Loucy (cell line): ENCODE measurements around the gene AKR1B15.
"Not testable (repeated sequence)": the region's sequence is repeated elsewhere in the genome, so short reads cannot be mapped to it uniquely, and the experiment has no call there.

ENCODE experiments used
- H2AFZ ChIP-seq: fragments of 200-600 bp; sonication (generic); 2 replicates; pipeline ENCODE4 v1.6.0; 2016; ENCODE audit warnings: antibody characterized with exemption, mild to moderate bottlenecking, low read length, moderate library complexity
- H3F3A ChIP-seq: fragments of 200-600 bp; 2 replicates; pipeline ENCODE4 v1.6.0; 2016; ENCODE audit warnings: antibody characterized with exemption, low read depth, mild to moderate bottlenecking
- H3K27me3 ChIP-seq: fragments of 200-600 bp; sonication (generic); 2 replicates; pipeline ENCODE4 v1.6.1; 2014; ENCODE audit warnings: low read length, mild to moderate bottlenecking; ENCODE audit not compliant: insufficient read depth, poor library complexity, severe bottlenecking
- H3K36me3 ChIP-seq: fragments of 200-600 bp; sonication (generic); 2 replicates; pipeline ENCODE4 v1.6.1; 2016; ENCODE audit warnings: low read length; ENCODE audit not compliant: insufficient read depth
- H3K4me1 ChIP-seq: fragments of 200-600 bp; sonication (generic); 2 replicates; pipeline ENCODE4 v1.5.1; 2014; ENCODE audit warnings: low read length, mild to moderate bottlenecking; ENCODE audit not compliant: insufficient read depth, poor library complexity, severe bottlenecking
- H3K4me2 ChIP-seq: fragments of 200-600 bp; sonication (generic); 2 replicates; pipeline ENCODE4 v1.6.0; 2014; ENCODE audit warnings: antibody characterized with exemption, low read length, low read depth, mild to moderate bottlenecking; ENCODE audit not compliant: poor library complexity, severe bottlenecking
- H3K4me3 ChIP-seq: fragments of 200-600 bp; sonication (generic); 2 replicates; pipeline ENCODE4 v1.5.1; 2014; ENCODE audit warnings: low read length, mild to moderate bottlenecking, mixed read lengths; ENCODE audit not compliant: poor library complexity, severe bottlenecking
- H3K79me2 ChIP-seq: fragments of 200-600 bp; sonication (generic); 2 replicates; pipeline ENCODE4 v1.6.1; 2014; ENCODE audit warnings: low read length; ENCODE audit not compliant: insufficient read depth
- H3K9ac ChIP-seq: fragments of 200-600 bp; sonication (generic); 2 replicates; pipeline ENCODE4 v1.6.0; 2014; ENCODE audit warnings: mild to moderate bottlenecking, low read depth, low read length, moderate library complexity; ENCODE audit not compliant: poor library complexity, severe bottlenecking
- H3K9me2 ChIP-seq: fragments of 200-600 bp; sonication (generic); replicated peaks from 2 replicates; pipeline ENCODE4 v1.6.1; 2016; ENCODE audit warnings: low read depth, low read length, mixed read lengths
- H3K9me3 ChIP-seq: fragments of 200-600 bp; sonication (generic); 2 replicates; pipeline ENCODE4 v1.6.1; 2014; ENCODE audit warnings: mild to moderate bottlenecking, antibody characterized with exemption, low read length, low read depth; ENCODE audit not compliant: insufficient read depth
- H4K20me1 ChIP-seq: fragments of 200-600 bp; sonication (generic); 2 replicates; pipeline ENCODE4 v1.6.0; 2014; ENCODE audit warnings: antibody characterized with exemption, low read length, mild to moderate bottlenecking; ENCODE audit not compliant: insufficient read depth, poor library complexity, severe bottlenecking
- CTCF ChIP-seq: fragments of 200-600 bp; sonication (generic); conservative IDR thresholded peaks from 2 replicates; pipeline ENCODE4 v1.5.1; 2014; ENCODE audit warnings: mild to moderate bottlenecking, antibody characterized with exemption, low read length
- EZH2phosphoT487 ChIP-seq: fragments of 200-600 bp; IDR thresholded peaks from 2 replicates; pipeline ENCODE4 v1.6.1; 2018; ENCODE audit warnings: antibody characterized with exemption, mild to moderate bottlenecking, moderate library complexity, borderline replicate concordance

The AKR1B15 gene

GRCh38 chr7:134565643-134566136, 16.8 kb downstream of the AKR1B15 start:
- H3K4me3 ChIP-seq = no peak overlapping the region
- H2AFZ ChIP-seq = no peak overlapping the region
- H3K9ac ChIP-seq = no peak overlapping the region
- H3K36me3 ChIP-seq = no peaks in the 10 kb centered on the region
- H3K4me2 ChIP-seq = no peak overlapping the region
- no peaks in the 10 kb centered on the region for H3K4me1 ChIP-seq
- no peaks in the 10 kb centered on the region for H3K9me2 ChIP-seq
- no peaks in the 10 kb centered on the region for H3K27me3 ChIP-seq
- 0 out of 2 replicates have a peak, but pooled peaks cover 2% of the 10 kb centered on the region for H3K9me3 ChIP-seq
- no peak for TF ChIP-seq EZH2phosphoT487
- no peak for TF ChIP-seq CTCF
- H3F3A ChIP-seq = no peaks in the 10 kb centered on the region
- no peaks in the 10 kb centered on the region for H3K79me2 ChIP-seq
- no peaks in the 10 kb centered on the region for H4K20me1 ChIP-seq

- Histone ChIP-seq H2AFZ (no peak overlapping the region), H3K9me3 (0 out of 2 replicates have a peak, but pooled peaks cover 2% of the 10 kb centered on the region), H3K4me1 (no peaks in the 10 kb centered on the region), H3F3A (no peaks in the 10 kb centered on the region), H3K4me2 (no peak overlapping the region), H3K9ac (no peak overlapping the region), H3K4me3 (no peak overlapping the region), H3K36me3 (no peaks in the 10 kb centered on the region), H4K20me1 (no peaks in the 10 kb centered on the region), H3K9me2 (no peaks in the 10 kb centered on the region), H3K79me2 (no peaks in the 10 kb centered on the region), H3K27me3 (no peaks in the 10 kb centered on the region)
- TF ChIP-seq CTCF = no peak
- no peak for TF ChIP-seq EZH2phosphoT487
Measured at GRCh38 chr7:134567368-134567767, 18.5 kb downstream of the AKR1B15 start.

- H3K4me2 ChIP-seq, H3K4me3 ChIP-seq, H3F3A ChIP-seq, H3K79me2 ChIP-seq, H3K27me3 ChIP-seq, H2AFZ ChIP-seq, H3K9me3 ChIP-seq, H3K4me1 ChIP-seq, H3K36me3 ChIP-seq, H4K20me1 ChIP-seq, H3K9ac ChIP-seq, H3K9me2 ChIP-seq: not testable (repeated sequence)
Measured at GRCh38 chr7:134569962-134570361, 21.1 kb downstream of the AKR1B15 start.

- Histone ChIP-seq H3K4me1 (no peaks in the 10 kb centered on the region), H4K20me1 (no peaks in the 10 kb centered on the region), H2AFZ (no peak overlapping the region), H3K9me3 (no peaks in the 10 kb centered on the region), H3K9me2 (no peaks in the 10 kb centered on the region), H3K27me3 (no peaks in the 10 kb centered on the region), H3K9ac (no peak overlapping the region), H3K4me3 (no peak overlapping the region), H3F3A (no peaks in the 10 kb centered on the region), H3K4me2 (no peak overlapping the region), H3K36me3 (no peaks in the 10 kb centered on the region), H3K79me2 (no peaks in the 10 kb centered on the region)
- TF ChIP-seq CTCF (no peak), EZH2phosphoT487 (no peak)
Measured at GRCh38 chr7:134571101-134571500, 22.2 kb downstream of the AKR1B15 start.
